ENCODE data around the gene TBC1D22A.

GRCh38 chr22:47005506-47006408 is 243.3 kb downstream of the TBC1D22A start:
- TF ChIP-seq CTCF (IDR thresholded peaks at IDR 0.05; ENCODE audit: poor library complexity, severe bottlenecking) (no peak), RAD21 (conservative IDR thresholded peaks at IDR 0.05) (no peak), MXI1 (conservative IDR thresholded peaks at IDR 0.05; ENCODE audit: poor library complexity, severe bottlenecking) (no peak), EZH2 (IDR thresholded peaks at IDR 0.05; ENCODE audit: borderline replicate concordance, insufficient read depth, low read length, poor library complexity, severe bottlenecking) (no peak), POLR2AphosphoS5 (IDR thresholded peaks at IDR 0.05) (no peak), REST (IDR thresholded peaks at IDR 0.05; ENCODE audit: borderline replicate concordance) (no peak), EP300 (conservative IDR thresholded peaks at IDR 0.05; ENCODE audit: poor library complexity, severe bottlenecking) (no peak), SMC3 (conservative IDR thresholded peaks at IDR 0.05; ENCODE audit: poor library complexity) (no peak)
